ENCODE results near the gene ELN.

The ELN gene

DNA sequence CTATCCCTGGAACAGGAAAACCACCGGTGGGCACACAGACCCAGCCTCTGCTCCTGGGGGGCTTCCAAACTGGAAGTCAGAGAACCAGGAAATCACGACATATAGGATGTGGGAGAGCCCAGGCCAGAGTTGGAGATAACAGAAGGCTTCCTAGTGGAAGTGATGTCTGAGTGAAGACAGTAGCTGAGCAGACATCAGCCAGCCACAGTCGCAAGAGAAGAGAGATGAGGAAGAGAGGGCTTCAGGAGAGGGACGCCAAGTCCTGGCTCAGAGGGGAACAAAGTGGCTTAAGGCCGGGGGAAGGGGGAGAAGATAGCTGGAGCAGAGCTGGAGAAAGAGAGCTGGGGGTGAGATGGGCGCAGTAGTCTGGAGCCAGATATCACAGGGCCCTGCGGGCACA, 30.9 kb upstream of the ELN start:
- no peak for TF ChIP-seq Cebpa-rat (IDR thresholded peaks at IDR 0.05)
- no peaks in the 10 kb centered on the region for H3K36me3 ChIP-seq
- no peaks in the 10 kb centered on the region for H3K27me3 ChIP-seq
- H4K20me1 ChIP-seq = no peaks in the 10 kb centered on the region
- peaks cover 2 to 21% (median 11%) of the 10 kb centered on the region in 10 experiments for H3K4me1 ChIP-seq
- peaks cover 19 to 28% (median 23%) of the 10 kb centered on the region in 11 experiments for H3K9me3 ChIP-seq (replicated peaks in 1 of 11)
- H3K27ac ChIP-seq = no peak overlapping the region
- H3K9ac ChIP-seq = no peak overlapping the region
- no peak overlapping the region for H3K4me3 ChIP-seq
- no peak overlapping the region for H3K4me2 ChIP-seq

DNA sequence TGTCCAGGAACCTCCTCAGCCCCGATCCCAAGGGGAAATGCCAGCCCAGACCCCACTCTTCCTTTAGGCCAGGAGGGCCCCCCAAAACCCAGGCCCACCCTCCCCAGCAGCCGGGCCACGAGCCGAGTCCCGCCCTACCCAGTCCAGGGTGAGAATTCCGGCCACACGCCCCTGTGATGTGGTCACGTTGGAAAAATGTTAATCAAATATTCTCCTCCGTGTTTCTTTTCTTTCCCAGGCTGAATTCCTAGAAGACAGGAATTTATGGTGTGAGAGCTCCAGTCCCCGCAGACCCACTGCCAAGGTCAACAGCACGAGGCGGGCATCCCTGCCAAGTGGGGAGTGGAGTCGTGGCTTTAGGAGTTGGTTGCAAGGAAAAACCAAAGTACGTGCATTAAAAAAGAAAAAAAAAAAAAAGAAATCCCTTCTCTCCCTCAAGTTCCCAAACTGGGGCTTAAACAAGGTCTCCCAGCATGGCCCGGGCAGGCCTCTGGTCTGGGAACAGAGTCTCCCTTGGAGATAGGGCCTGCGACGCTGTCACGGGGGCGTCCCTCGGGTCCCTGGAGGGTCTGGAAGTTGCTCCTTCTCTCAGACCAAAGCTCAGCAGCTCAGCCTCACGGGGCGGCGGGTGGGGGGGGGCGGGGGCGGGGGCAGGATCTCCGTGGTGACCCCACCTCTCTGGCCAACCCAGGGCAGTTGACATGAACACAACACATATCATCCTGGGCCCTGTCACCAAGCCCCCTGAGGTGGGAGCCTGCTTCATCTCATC, 28.1 kb upstream of the ELN start:
- H3K36me3 ChIP-seq = no peaks in the 10 kb centered on the region
- H3K27me3 ChIP-seq = no peaks in the 10 kb centered on the region
- no peaks in the 10 kb centered on the region for H4K20me1 ChIP-seq
- no peak overlapping the region for H3K9ac ChIP-seq
- H3K4me2 ChIP-seq = no peak overlapping the region
- H3K9me3 ChIP-seq (replicated peaks in 1 of 11) = peaks cover 11 to 14% (median 13%) of the 10 kb centered on the region in 11 experiments
- H3K27ac ChIP-seq = no peak overlapping the region
- peaks cover 21 to 43% (median 33%) of the 10 kb centered on the region in 10 experiments for H3K4me1 ChIP-seq
- no peak overlapping the region for H3K4me3 ChIP-seq
- TF ChIP-seq Cebpa-rat (IDR thresholded peaks at IDR 0.05) = no peak

DNA sequence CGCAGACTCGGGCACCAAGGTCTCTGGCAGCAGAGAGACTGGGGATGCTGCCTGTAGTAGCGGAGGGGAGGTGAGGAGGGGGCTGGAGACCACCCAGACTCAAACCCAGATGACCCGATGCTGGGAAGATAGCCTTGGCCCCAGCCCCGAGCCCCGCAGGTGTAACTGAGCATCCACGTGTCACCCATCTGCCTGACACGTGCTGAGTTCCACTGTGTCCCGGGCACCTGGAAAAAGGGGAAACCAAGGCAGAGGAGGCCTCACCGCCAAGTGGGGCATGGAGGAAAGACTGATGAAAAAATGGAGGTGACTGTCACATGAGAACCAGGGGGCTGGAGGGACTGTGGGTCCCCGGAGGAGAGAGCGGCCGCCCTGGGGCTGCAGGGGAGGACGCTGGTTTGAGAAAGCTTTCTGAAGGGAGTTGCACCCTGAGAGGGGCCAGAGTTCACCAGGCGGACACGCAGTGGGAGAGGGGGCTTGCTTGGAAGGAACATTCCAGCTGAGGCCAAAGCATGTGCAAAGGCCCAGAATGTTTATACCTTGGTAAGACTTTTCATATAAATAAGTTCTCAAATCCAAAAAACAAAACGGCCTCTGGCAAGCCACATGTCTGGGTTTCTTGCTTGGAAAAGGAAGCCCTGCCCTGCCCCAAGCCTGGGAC, 27.4 kb upstream of the ELN start:
- no peaks in the 10 kb centered on the region for H3K36me3 ChIP-seq
- H3K27me3 ChIP-seq = no peaks in the 10 kb centered on the region
- no peak overlapping the region for H3K9ac ChIP-seq
- peaks cover 3 to 7% (median 5%) of the 10 kb centered on the region in 11 experiments; a peak in 20 of 22 replicates for H3K9me3 ChIP-seq (replicated peaks in 1 of 11)
- peak overlapping the region in 5 of 11 experiments; percentile 10 to 97 (median 92); a peak in 6 of 22 replicates for H3K4me2 ChIP-seq
- TF ChIP-seq Cebpa-rat (IDR thresholded peaks at IDR 0.05) = no peak
- H4K20me1 ChIP-seq = no peaks in the 10 kb centered on the region
- no peak overlapping the region for H3K4me3 ChIP-seq
- H3K27ac ChIP-seq = peak overlapping the region in 5 of 11 experiments; percentile 3 to 42 (median 21); a peak in 2 of 22 replicates
- peaks cover 21 to 46% (median 33%) of the 10 kb centered on the region in 10 experiments for H3K4me1 ChIP-seq

DNA sequence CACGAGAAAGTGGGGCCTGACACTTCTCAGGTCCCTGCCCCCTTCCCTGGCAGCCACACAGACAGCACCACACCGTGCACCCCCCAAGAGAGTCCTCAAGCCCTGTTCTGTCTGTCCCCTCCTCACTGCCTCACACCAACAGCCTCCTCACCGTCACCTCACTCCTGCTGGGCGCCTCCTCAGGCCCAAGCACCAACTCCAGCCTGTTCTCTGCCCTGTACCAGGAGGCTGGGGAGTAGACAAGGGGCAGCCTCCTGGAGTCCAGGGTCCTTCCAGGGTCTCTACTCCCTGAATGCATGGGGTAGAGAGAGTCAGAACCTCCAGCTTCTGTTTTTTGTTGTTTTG, 26.9 kb upstream of the ELN start:
- no peaks in the 10 kb centered on the region for H3K36me3 ChIP-seq

DNA sequence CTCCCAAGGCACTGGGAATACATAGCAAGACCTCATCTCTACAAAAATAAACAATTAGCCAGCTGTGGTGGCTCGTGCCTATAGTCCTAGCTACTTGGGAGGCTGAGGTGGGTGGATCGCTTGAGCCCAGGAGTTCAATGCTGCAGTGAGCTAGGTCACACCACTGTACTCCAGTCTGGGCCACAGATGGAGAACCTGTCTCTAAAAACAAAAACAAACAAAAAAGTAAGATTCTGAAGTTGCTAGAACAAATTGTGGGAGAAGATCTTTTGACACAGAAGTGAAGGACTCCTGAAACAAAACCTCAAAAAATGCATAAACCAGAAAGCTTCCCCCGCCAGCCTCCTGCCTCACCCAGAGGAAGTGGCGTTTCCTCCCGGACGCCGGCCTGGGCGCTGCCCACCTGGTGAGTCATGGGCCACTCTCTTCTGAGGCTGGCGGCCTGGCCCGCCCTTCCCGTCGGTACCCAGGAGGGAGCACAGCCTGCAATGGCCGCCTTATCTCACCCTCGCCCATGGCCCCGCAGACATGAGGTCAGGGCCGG, 25.4 kb upstream of the ELN start:
- peak overlapping the region in 6 of 10 experiments; percentile 26 to 62 (median 39); a peak in 10 of 20 replicates for H3K4me3 ChIP-seq
- no peak for TF ChIP-seq Cebpa-rat (IDR thresholded peaks at IDR 0.05)
- no peaks in the 10 kb centered on the region for H3K36me3 ChIP-seq
- no peaks in the 10 kb centered on the region for H4K20me1 ChIP-seq
- H3K27ac ChIP-seq = peak overlapping the region in 10 of 11 experiments; percentile 38 to 85 (median 76); a peak in 21 of 22 replicates
- H3K9ac ChIP-seq = peak overlapping the region in 10 of 11 experiments; percentile 7 to 69 (median 60); a peak in 18 of 22 replicates
- H3K4me1 ChIP-seq = peaks cover 21 to 52% (median 34%) of the 10 kb centered on the region in 10 experiments
- H3K27me3 ChIP-seq = no peaks in the 10 kb centered on the region
- H3K9me3 ChIP-seq (replicated peaks in 1 of 11) = no peaks in the 10 kb centered on the region
- peak overlapping the region; percentile 74 to 97 (median 88) for H3K4me2 ChIP-seq

More for the DNA sequence above, 26.9 kb upstream of the ELN start:
- Histone ChIP-seq H3K9ac (no peak overlapping the region), H3K4me3 (no peak overlapping the region), H3K27me3 (no peaks in the 10 kb centered on the region), H3K9me3 (replicated peaks in 1 of 11) (peaks cover 0 to 2% (median under 1%) of the 10 kb centered on the region in 11 experiments; a peak in 8 of 22 replicates), H3K4me1 (peaks cover 21 to 51% (median 34%) of the 10 kb centered on the region in 10 experiments), H3K4me2 (peak overlapping the region in 5 of 11 experiments; percentile 10 to 97 (median 92); a peak in 7 of 22 replicates), H4K20me1 (no peaks in the 10 kb centered on the region), H3K27ac (peak overlapping the region in 5 of 11 experiments; percentile 3 to 42 (median 21); a peak in 4 of 22 replicates)
- no peak for TF ChIP-seq Cebpa-rat (IDR thresholded peaks at IDR 0.05)

DNA sequence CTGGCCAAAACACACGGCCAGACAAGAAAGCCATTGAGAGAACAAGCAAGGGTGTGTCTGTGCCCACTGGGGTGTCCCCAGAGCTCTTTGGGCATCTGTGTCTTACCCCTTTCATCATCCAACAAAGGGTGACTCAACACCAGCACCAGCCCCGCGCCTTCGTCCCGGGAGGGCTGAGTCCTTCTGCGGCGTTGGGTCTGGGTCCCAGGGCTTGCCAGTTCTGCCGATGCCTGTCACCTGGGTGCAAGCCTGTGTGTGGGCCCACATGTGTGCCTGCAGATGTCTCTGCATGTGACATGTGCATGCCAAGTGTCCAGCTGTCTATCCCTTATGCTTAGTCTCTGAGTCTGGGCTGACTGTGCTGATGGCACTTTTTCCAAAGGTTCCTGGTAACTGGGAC, 24.4 kb upstream of the ELN start:
- TF ChIP-seq Cebpa-rat (IDR thresholded peaks at IDR 0.05) = no peak
- Histone ChIP-seq H3K4me2 (peak overlapping the region; percentile 74 to 97 (median 88)), H3K27me3 (no peaks in the 10 kb centered on the region), H4K20me1 (no peaks in the 10 kb centered on the region), H3K4me1 (peaks cover 21 to 52% (median 34%) of the 10 kb centered on the region in 10 experiments), H3K4me3 (peak overlapping the region in 4 of 10 experiments; percentile 27 to 62 (median 50); a peak in 4 of 20 replicates), H3K9ac (peak overlapping the region in 4 of 11 experiments; percentile 49 to 69 (median 57); a peak in 1 of 22 replicates), H3K36me3 (no peaks in the 10 kb centered on the region), H3K9me3 (replicated peaks in 1 of 11) (no peaks in the 10 kb centered on the region), H3K27ac (peak overlapping the region in 9 of 11 experiments; percentile 38 to 85 (median 78); a peak in 16 of 22 replicates)

DNA sequence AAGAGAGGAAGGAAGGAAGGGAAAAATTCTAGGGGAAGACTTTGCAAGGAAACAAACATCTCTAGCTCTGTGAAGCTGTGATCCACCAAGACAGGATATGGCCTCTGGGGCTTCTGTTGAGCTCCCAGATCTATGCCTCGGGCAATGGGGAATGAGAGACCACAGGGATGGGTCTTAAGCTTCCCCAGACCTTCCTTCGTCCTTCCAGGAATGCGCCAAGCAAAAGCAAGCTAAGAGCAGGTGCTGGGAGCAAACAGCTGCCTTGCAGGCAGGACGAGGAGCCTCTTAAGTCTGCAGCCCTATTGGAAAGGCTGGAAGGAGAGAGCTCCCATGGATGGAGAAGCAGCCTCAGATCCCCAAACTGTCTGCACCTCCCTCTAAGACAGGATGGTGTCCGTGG, 21.9 kb upstream of the ELN start:
- Histone ChIP-seq H3K36me3 (no peaks in the 10 kb centered on the region), H3K4me3 (no peak overlapping the region), H3K4me2 (peak overlapping the region in 2 of 11 experiments; percentile 21 to 28; a peak in 1 of 22 replicates), H3K27me3 (no peaks in the 10 kb centered on the region), H3K9me3 (replicated peaks in 1 of 11) (no peaks in the 10 kb centered on the region), H3K4me1 (peaks cover 21 to 51% (median 32%) of the 10 kb centered on the region in 10 experiments), H4K20me1 (no peaks in the 10 kb centered on the region), H3K27ac (no peak overlapping the region), H3K9ac (no peak overlapping the region)
- no peak for TF ChIP-seq Cebpa-rat (IDR thresholded peaks at IDR 0.05)

DNA sequence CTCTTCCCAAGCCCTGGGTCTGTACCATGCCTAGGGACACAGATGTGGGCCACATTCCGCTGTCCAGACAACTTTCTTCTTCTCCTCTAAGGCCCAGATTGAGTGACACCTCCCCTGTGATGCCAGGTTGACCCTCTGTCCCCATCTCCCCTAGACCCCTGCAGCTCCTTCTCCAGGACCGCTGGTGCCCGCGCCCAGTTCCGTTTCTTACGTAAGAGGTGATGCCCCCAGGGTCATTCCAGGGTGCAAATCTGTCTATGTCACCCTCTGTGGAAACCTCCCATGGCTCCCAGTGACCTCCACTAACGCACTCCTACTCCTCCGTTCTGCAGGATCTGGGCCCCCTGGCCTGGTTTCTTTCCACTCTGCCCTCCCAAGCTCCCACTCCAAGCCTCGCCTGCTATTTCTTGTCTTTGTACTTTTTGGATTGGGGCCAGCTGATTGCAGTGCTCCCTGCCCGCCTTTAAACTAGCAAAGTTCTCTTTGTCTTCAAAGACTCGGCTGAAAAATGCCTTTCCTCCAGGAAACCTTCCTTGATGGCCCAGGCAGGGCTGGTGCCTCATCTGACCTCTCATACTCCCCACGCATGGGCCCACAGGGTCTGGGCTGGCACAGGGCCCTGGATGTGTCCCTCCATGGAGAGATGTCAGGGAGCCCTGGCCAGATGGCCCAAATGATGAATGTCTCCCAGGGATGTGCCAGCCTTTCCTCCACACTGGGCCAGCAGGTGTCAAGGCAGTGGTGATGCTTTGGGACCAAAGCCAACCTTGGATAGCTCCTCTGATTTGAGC, 21.3 kb upstream of the ELN start:
- Histone ChIP-seq H3K4me1 (peaks cover 21 to 45% (median 30%) of the 10 kb centered on the region in 10 experiments), H3K27ac (no peak overlapping the region), H3K9me3 (replicated peaks in 1 of 11) (no peaks in the 10 kb centered on the region), H3K4me3 (no peak overlapping the region), H3K36me3 (no peaks in the 10 kb centered on the region), H3K4me2 (peak overlapping the region in 1 of 11 experiments; percentile 21; a peak in 1 of 22 replicates), H4K20me1 (no peaks in the 10 kb centered on the region), H3K27me3 (no peaks in the 10 kb centered on the region), H3K9ac (no peak overlapping the region)
- no peak for TF ChIP-seq Cebpa-rat (IDR thresholded peaks at IDR 0.05)
